CD4-positive, alpha-beta T cell treated with Interleukin-1 beta for 1 hour (primary cell): ENCODE results near the gene LUZP1.
A peak's percentile ranks its signal among the peaks of the same experiment; 100 is the strongest.

Experiments used
- DNase-seq, 2 donors: peaks; one replicate each; pipeline ENCODE4 v3.0.0-alpha.2; 2020 to 2022

LUZP1 gene

GRCh38 chr1:23114424-23115079 lies 54.1 kb downstream of the LUZP1 start:
- peak in 1 of 2 donors; percentile 18 for DNase-seq

- no peak for DNase-seq
Measured at GRCh38 chr1:23111600-23112535, 56.8 kb downstream of the LUZP1 start.

- DNase-seq: no peak
Measured at GRCh38 chr1:23110391-23110790, 58.3 kb downstream of the LUZP1 start.

GRCh38 chr1:23108918-23109533 lies 59.6 kb downstream of the LUZP1 start:
- DNase-seq: peak in 1 of 2 donors; percentile 16

GRCh38 chr1:23103001-23103889 lies 65.4 kb downstream of the LUZP1 start:
- DNase-seq: peak in 1 of 2 donors; percentile 68

GRCh38 chr1:23102289-23102688 lies 66.4 kb downstream of the LUZP1 start:
- DNase-seq: no peak

GRCh38 chr1:23101887-23102286 lies 66.8 kb downstream of the LUZP1 start:
- no peak for DNase-seq

GRCh38 chr1:23101101-23101827 lies 67.4 kb downstream of the LUZP1 start:
- no peak for DNase-seq

GRCh38 chr1:23100074-23100748 lies 68.4 kb downstream of the LUZP1 start:
- peak; percentile 54 to 60 for DNase-seq

- no peak for DNase-seq
Measured at GRCh38 chr1:23099171-23099536, 69.5 kb downstream of the LUZP1 start.

GRCh38 chr1:23098463-23099170 lies 70.0 kb downstream of the LUZP1 start:
- DNase-seq: peak; percentile 64 to 80

GRCh38 chr1:23097316-23097715 lies 71.3 kb downstream of the LUZP1 start:
- DNase-seq: no peak

- no peak for DNase-seq
Measured at GRCh38 chr1:23092447-23092846, 76.2 kb downstream of the LUZP1 start.

- no peak for DNase-seq
Measured at GRCh38 chr1:23091545-23091944, 77.1 kb downstream of the LUZP1 start.

GRCh38 chr1:23090056-23090455 lies 78.6 kb downstream of the LUZP1 start:
- no peak for DNase-seq

GRCh38 chr1:23088027-23088426 lies 80.6 kb downstream of the LUZP1 start:
- no peak for DNase-seq

- no peak for DNase-seq
Measured at GRCh38 chr1:23085696-23086095, 83.0 kb downstream of the LUZP1 start.

- DNase-seq: no peak
Measured at GRCh38 chr1:23084880-23085279, 83.8 kb downstream of the LUZP1 start.

GRCh38 chr1:23083714-23084480 lies 84.8 kb downstream of the LUZP1 start:
- DNase-seq: no peak

- DNase-seq: no peak
Measured at GRCh38 chr1:23081376-23081775, 87.3 kb downstream of the LUZP1 start.
